Neural progenitor cell (in vitro differentiated cells): ENCODE measurements around the gene NCOA1. TPM values are rescaled to one million over a fixed set of nuclear protein-coding genes. Genes with fewer than 3 reads are reported as not detected.

Experiments used
- DNase-seq: peaks from one replicate; pipeline ENCODE4 v3.0.0-alpha.2; 2016; ENCODE audit warnings: low spot score
- H2AFZ ChIP-seq: fragments of 200-600 bp; sonication (generic); replicated peaks from 2 replicates; pipeline ENCODE4 v1.6.1; 2016; ENCODE audit warnings: antibody characterized with exemption
- H3F3A ChIP-seq: fragments of 200-600 bp; sonication (generic); 2 replicates; pipeline ENCODE4 v1.6.1; 2016; ENCODE audit warnings: antibody characterized with exemption, low read depth
- H3K27ac ChIP-seq: fragments of 200-600 bp; sonication (generic); 2 replicates; pipeline ENCODE4 v1.5.1; 2016; ENCODE audit warnings: mild to moderate bottlenecking
- H3K27me3 ChIP-seq: fragments of 200-600 bp; sonication (generic); 2 replicates; pipeline ENCODE4 v1.6.1; 2016; ENCODE audit warnings: mild to moderate bottlenecking, moderate library complexity
- H3K36me3 ChIP-seq: fragments of 200-600 bp; sonication (generic); 2 replicates; pipeline ENCODE4 v1.5.1; 2016
- H3K4me1 ChIP-seq: fragments of 200-600 bp; sonication (generic); 2 replicates; pipeline ENCODE4 v1.6.1; 2016; ENCODE audit warnings: mixed run types
- H3K4me2 ChIP-seq: fragments of 200-600 bp; sonication (generic); 2 replicates; pipeline ENCODE4 v1.6.1; 2016
- H3K4me3 ChIP-seq: fragments of 200-600 bp; sonication (generic); 2 replicates; pipeline ENCODE4 v1.5.1; 2016
- H3K79me2 ChIP-seq: fragments of 200-600 bp; sonication (generic); 2 replicates; pipeline ENCODE4 v1.6.1; 2016; ENCODE audit warnings: low read depth
- H3K9ac ChIP-seq: fragments of 200-600 bp; sonication (generic); 2 replicates; pipeline ENCODE4 v1.6.1; 2016
- H3K9me3 ChIP-seq: fragments of 200-600 bp; sonication (generic); 2 replicates; pipeline ENCODE4 v1.5.1; 2016; ENCODE audit warnings: low read depth
- H4K20me1 ChIP-seq: fragments of 200-600 bp; sonication (generic); 2 replicates; pipeline ENCODE4 v1.6.1; 2016; ENCODE audit warnings: low read depth
- H3K27ac Mint-ChIP-seq: 3 replicates; pipeline ENCODE4 v1.8.0; 2021; ENCODE audit warnings: mixed read lengths
- H3K27me3 Mint-ChIP-seq: 2 replicates; pipeline ENCODE4 v1.8.0; 2022; ENCODE audit warnings: low read depth, mild to moderate bottlenecking, inconsistent platforms, moderate library complexity, mixed read lengths; ENCODE audit not compliant: insufficient read depth
- H3K36me3 Mint-ChIP-seq: 3 replicates; pipeline ENCODE4 v1.8.0; 2021; ENCODE audit warnings: mixed read lengths
- H3K4me1 Mint-ChIP-seq: 3 replicates; pipeline ENCODE4 v1.8.0; 2021; ENCODE audit warnings: mixed read lengths
- H3K4me3 Mint-ChIP-seq: 3 replicates; pipeline ENCODE4 v1.8.0; 2021; ENCODE audit warnings: mild to moderate bottlenecking, moderate library complexity, mixed read lengths
- H3K9me3 Mint-ChIP-seq: 3 replicates; pipeline ENCODE4 v1.8.0; 2020; ENCODE audit warnings: mixed read lengths
- CTCF ChIP-seq: fragments of 200-600 bp; sonication (generic); IDR thresholded peaks from 2 replicates; pipeline ENCODE4 v1.5.1; 2017; ENCODE audit warnings: antibody characterized with exemption, mild to moderate bottlenecking
- EZH2 ChIP-seq: fragments of 200-600 bp; sonication (generic); IDR thresholded peaks from 2 replicates; pipeline ENCODE4 v1.6.1; 2017; ENCODE audit warnings: antibody characterized with exemption, mild to moderate bottlenecking, moderate library complexity
- EZH2phosphoT487 ChIP-seq: fragments of 200-600 bp; sonication (generic); IDR thresholded peaks from 2 replicates; pipeline ENCODE4 v1.6.1; 2017; ENCODE audit warnings: antibody characterized with exemption
- total RNA-seq: library from RNA; depleted of rRNA; stranded (reverse); fragments of >200 nt; gene quantifications from 2 replicates; pipeline ENCODE4 v1.2.3, GENCODE V29; 2015; ENCODE audit warnings: low replicate concordance

NCOA1 gene
- total RNA-seq, 1 donor from 2014 or later: 29.3 TPM

DNA sequence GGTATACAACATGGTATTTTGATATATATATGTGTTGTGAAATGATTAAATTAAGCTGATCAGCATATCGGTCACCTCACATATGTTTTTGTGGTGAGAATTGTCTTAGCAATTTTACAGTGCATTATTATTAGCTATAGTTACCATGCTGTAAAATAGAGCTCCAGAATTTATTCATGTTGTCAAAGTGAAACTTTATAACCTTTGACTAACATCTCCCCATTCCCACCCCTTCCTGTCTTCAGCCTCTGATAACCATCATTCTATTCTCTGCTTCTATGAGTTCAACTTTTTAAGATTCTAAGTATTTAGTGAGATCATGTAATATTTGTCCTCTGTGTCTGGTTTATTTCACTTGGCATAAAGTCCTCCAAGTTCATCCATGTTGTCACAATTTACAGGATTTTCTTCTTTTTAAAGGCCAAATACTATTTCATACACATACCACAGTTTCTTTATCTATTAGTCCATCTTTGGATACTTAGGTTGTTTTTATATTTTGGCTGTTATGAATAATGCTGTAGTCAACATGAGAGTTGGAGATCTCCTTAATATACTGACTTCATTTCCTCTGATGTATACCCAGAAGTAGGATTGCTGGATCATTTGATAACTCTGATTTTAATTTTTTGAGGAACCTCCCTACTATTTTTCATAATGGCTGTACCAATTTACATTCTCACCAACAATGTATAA, 30.3 kb downstream of the NCOA1 start:
- H3K27me3 ChIP-seq: no peaks in the 10 kb centered on the region
- H3K4me2 ChIP-seq: no peak overlapping the region
- Mint-ChIP-seq H3K27ac (no peak overlapping the region), H3K36me3 (peaks cover 3% of the 10 kb centered on the region), H3K4me3 (no peak overlapping the region), H3K4me1 (peaks cover 2% of the 10 kb centered on the region), H3K27me3 (peaks cover 2% of the 10 kb centered on the region), H3K9me3 (peaks cover 4% of the 10 kb centered on the region)
- H3K27ac ChIP-seq: no peak overlapping the region
- no peak overlapping the region for H3K4me3 ChIP-seq
- TF ChIP-seq EZH2phosphoT487: no peak
- no peak for TF ChIP-seq CTCF
- no peak for TF ChIP-seq EZH2
- no peak for DNase-seq
- H3K4me1 ChIP-seq: no peaks in the 10 kb centered on the region
- H3K36me3 ChIP-seq: no peaks in the 10 kb centered on the region
- H3K79me2 ChIP-seq: peaks cover 22% of the 10 kb centered on the region
- H2AFZ ChIP-seq: no peak overlapping the region
- H3K9ac ChIP-seq: no peak overlapping the region
- peaks cover 6% of the 10 kb centered on the region for H3K9me3 ChIP-seq
- H4K20me1 ChIP-seq: no peaks in the 10 kb centered on the region
- H3F3A ChIP-seq: no peaks in the 10 kb centered on the region

- Mint-ChIP-seq H3K9me3 (peaks cover 4% of the 10 kb centered on the region), H3K36me3 (peaks cover 3% of the 10 kb centered on the region), H3K27me3 (peaks cover 2% of the 10 kb centered on the region), H3K4me1 (no peaks in the 10 kb centered on the region), H3K4me3 (no peak overlapping the region), H3K27ac (no peak overlapping the region)
- peaks cover 6% of the 10 kb centered on the region for H3K9me3 ChIP-seq
- H3K4me3 ChIP-seq: no peak overlapping the region
- no peaks in the 10 kb centered on the region for H3K36me3 ChIP-seq
- no peaks in the 10 kb centered on the region for H4K20me1 ChIP-seq
- no peak overlapping the region for H3K27ac ChIP-seq
- H2AFZ ChIP-seq: no peak overlapping the region
- H3K27me3 ChIP-seq: no peaks in the 10 kb centered on the region
- peaks cover 22% of the 10 kb centered on the region for H3K79me2 ChIP-seq
- H3K4me2 ChIP-seq: no peak overlapping the region
- no peaks in the 10 kb centered on the region for H3F3A ChIP-seq
- no peak overlapping the region for H3K9ac ChIP-seq
- TF ChIP-seq EZH2phosphoT487 (no peak), EZH2 (no peak), CTCF (no peak)
- no peak for DNase-seq
- H3K4me1 ChIP-seq: no peaks in the 10 kb centered on the region
Measured at GRCh38 chr2:24521975-24522639, 31.1 kb downstream of the NCOA1 start.

- H3K27me3 Mint-ChIP-seq: peaks cover 2% of the 10 kb centered on the region
- Histone ChIP-seq H3F3A (no peaks in the 10 kb centered on the region), H2AFZ (no peak overlapping the region), H3K27me3 (no peaks in the 10 kb centered on the region), H3K4me1 (no peaks in the 10 kb centered on the region), H3K79me2 (peaks cover 16% of the 10 kb centered on the region), H4K20me1 (no peaks in the 10 kb centered on the region), H3K4me2 (no peak overlapping the region), H3K27ac (no peak overlapping the region), H3K4me3 (no peak overlapping the region), H3K9ac (no peak overlapping the region), H3K9me3 (peaks cover 8% of the 10 kb centered on the region), H3K36me3 (no peaks in the 10 kb centered on the region)
- peaks cover 8% of the 10 kb centered on the region for H3K36me3 Mint-ChIP-seq
- TF ChIP-seq CTCF (no peak), EZH2phosphoT487 (no peak), EZH2 (no peak)
- H3K4me1 Mint-ChIP-seq: no peaks in the 10 kb centered on the region
- peaks cover 37% of the 10 kb centered on the region for H3K9me3 Mint-ChIP-seq
- DNase-seq: no peak
- H3K4me3 Mint-ChIP-seq: no peak overlapping the region
- H3K27ac Mint-ChIP-seq: no peak overlapping the region
Measured at GRCh38 chr2:24527536-24527935, 36.5 kb downstream of the NCOA1 start.
